ENCODE data around the gene SPSB1. TPM values are rescaled to one million over a fixed set of nuclear protein-coding genes. Genes with fewer than 3 reads are reported as not detected.

Gene SPSB1
- total RNA-seq, 3 donors from 2014 or later (not counting 1 experiment from before 2014, with no cell fraction given) = 0.82 to 3.0 (median 1.5) TPM

DNA sequence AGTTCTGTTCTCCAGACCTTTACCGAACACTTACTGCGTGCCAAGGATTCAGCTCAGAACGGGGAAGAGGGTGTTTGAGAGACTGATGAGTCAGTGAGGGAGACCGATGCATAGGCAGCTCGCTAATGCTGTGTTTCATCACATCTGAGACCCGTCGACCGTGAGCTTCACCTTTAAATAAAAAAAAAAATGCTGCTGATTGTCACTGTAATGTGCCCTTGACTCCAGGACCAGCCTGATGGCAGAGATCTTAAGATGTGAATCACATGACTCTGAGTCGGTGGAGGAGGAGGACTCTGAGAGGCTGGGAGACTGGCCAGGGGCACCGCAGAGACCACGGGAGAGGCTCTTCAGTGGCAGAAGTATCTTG is 28.8 kb downstream of the SPSB1 start:
- Mint-ChIP-seq H3K36me3 (no peaks in the 10 kb centered on the region), H3K4me1 (peaks cover 0 to 5% of the 10 kb centered on the region in 2 donors), H3K4me3 (no peak overlapping the region), H3K27me3 (ENCODE audit: low read depth in 2 of 2) (no peaks in the 10 kb centered on the region), H3K27ac (no peak overlapping the region), H3K9me3 (no peaks in the 10 kb centered on the region)
- Histone ChIP-seq H3K36me3 (ENCODE audit: control insufficient read depth, insufficient read depth, low read length) (no peaks in the 10 kb centered on the region), H3K27me3 (ENCODE audit: control insufficient read depth, insufficient read depth, low read length) (no peaks in the 10 kb centered on the region), H3K27ac (ENCODE audit: low read length) (no peak overlapping the region), H3K4me1 (ENCODE audit: control insufficient read depth, insufficient read depth, low read length) (peaks cover 5% of the 10 kb centered on the region), H3K4me3 (ENCODE audit: low read length) (no peak overlapping the region), H3K9me3 (ENCODE audit: control insufficient read depth, insufficient read depth, low read length) (no peaks in the 10 kb centered on the region)
- intact Hi-C loops (cut with micrococcal nuclease) = no loop called here
- 73% methylated on average over 11 of the region's 11 CpGs for WGBS (ENCODE audit: insufficient coverage)
- ATAC-seq (no peak), DNase-seq (no peak)
- TF ChIP-seq, protein P1, sequence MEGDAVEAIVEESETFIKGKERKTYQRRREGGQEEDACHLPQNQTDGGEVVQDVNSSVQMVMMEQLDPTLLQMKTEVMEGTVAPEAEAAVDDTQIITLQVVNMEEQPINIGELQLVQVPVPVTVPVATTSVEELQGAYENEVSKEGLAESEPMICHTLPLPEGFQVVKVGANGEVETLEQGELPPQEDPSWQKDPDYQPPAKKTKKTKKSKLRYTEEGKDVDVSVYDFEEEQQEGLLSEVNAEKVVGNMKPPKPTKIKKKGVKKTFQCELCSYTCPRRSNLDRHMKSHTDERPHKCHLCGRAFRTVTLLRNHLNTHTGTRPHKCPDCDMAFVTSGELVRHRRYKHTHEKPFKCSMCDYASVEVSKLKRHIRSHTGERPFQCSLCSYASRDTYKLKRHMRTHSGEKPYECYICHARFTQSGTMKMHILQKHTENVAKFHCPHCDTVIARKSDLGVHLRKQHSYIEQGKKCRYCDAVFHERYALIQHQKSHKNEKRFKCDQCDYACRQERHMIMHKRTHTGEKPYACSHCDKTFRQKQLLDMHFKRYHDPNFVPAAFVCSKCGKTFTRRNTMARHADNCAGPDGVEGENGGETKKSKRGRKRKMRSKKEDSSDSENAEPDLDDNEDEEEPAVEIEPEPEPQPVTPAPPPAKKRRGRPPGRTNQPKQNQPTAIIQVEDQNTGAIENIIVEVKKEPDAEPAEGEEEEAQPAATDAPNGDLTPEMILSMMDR (IDR thresholded peaks at IDR 0.05) = no peak

DNA sequence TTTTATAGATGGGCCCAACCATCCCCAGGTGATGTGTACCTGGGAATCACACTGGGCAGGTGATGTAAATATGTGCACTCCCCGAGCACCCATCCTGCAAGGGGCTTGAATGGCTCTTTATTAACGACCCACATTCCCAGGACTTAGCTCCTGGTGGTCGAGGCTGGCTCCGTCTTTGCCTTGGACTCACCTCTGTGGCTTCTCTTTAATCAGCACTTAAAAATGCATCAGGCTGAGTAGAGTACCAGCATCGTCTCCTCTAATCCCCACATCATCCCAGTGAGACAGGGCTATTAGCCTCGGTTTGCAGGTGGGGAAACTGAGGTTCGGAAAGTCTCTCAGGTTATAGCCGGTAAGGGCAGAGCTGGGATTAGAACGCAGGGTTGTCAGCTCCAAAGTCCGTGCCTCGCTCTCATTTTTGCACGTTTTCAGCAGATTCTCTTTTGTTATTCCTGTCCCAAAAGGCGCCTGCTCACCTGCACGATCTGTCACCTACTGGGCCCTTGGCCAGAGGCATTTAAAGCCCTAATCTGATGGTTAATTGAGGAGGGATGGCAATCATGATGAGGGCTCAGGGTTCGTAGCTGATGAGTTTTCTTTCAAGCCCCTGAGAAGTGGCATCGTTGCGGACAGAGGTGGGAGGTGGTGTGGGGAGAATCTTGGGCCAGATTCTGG is 29.4 kb downstream of the SPSB1 start:
- Histone ChIP-seq H3K9me3 (ENCODE audit: control insufficient read depth, insufficient read depth, low read length) (no peaks in the 10 kb centered on the region), H3K27me3 (ENCODE audit: control insufficient read depth, insufficient read depth, low read length) (no peaks in the 10 kb centered on the region), H3K27ac (ENCODE audit: low read length) (no peak overlapping the region), H3K4me3 (ENCODE audit: low read length) (no peak overlapping the region), H3K36me3 (ENCODE audit: control insufficient read depth, insufficient read depth, low read length) (no peaks in the 10 kb centered on the region), H3K4me1 (ENCODE audit: control insufficient read depth, insufficient read depth, low read length) (peaks cover 5% of the 10 kb centered on the region)
- TF ChIP-seq, protein P1 (IDR thresholded peaks at IDR 0.05) = no peak
- Mint-ChIP-seq H3K4me3 (no peak overlapping the region), H3K27me3 (ENCODE audit: low read depth in 2 of 2) (no peaks in the 10 kb centered on the region), H3K36me3 (no peaks in the 10 kb centered on the region), H3K9me3 (no peaks in the 10 kb centered on the region), H3K27ac (no peak overlapping the region), H3K4me1 (peaks cover 0 to 1% of the 10 kb centered on the region in 2 donors)
- intact Hi-C loops (cut with micrococcal nuclease) = no loop called here
- no peak for ATAC-seq
- 88% methylated on average over 17 of the region's 17 CpGs for WGBS (ENCODE audit: insufficient coverage)
- DNase-seq = no peak

DNA sequence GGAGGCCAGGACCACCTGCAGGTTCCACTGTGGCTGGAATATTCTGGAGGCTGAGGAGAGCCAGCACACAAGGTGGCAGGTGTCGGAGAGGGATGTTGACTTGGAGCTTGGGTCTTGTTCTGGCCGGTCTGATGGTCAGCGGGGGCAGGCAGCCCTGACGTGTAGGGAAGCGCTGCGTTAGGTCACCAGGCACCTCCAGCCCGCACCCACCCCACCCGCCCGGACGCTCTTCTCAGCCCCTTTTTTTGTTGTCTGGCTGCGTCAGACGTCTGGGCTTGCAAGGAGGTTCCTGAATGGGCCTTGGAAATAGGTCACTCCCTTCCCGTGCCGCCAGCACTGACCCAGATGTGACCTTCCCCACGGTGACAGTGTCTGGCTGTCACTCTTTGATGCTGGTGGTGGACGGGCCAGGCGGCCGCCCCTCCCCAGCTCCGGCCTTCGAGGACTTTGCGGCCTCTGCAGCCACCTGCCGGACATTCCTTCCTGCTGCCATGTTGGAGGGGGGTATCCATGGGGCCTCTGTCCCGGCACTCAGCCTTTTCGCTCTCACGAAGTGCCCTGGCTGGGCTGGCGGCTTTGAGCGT is 30.1 kb downstream of the SPSB1 start:
- H3K4me1 ChIP-seq (ENCODE audit: control insufficient read depth, insufficient read depth, low read length) = peaks cover 5% of the 10 kb centered on the region
- TF ChIP-seq, protein P1 (IDR thresholded peaks at IDR 0.05) = no peak
- H3K27me3 ChIP-seq (ENCODE audit: control insufficient read depth, insufficient read depth, low read length) = no peaks in the 10 kb centered on the region
- no peak overlapping the region for H3K4me3 ChIP-seq (ENCODE audit: low read length)
- Mint-ChIP-seq H3K36me3 (no peaks in the 10 kb centered on the region), H3K27ac (no peak overlapping the region), H3K9me3 (no peaks in the 10 kb centered on the region), H3K4me1 (no peaks in the 10 kb centered on the region), H3K27me3 (ENCODE audit: low read depth in 2 of 2) (no peaks in the 10 kb centered on the region), H3K4me3 (no peak overlapping the region)
- WGBS (ENCODE audit: insufficient coverage) = 80% methylated on average over 27 of the region's 27 CpGs
- H3K27ac ChIP-seq (ENCODE audit: low read length) = no peak overlapping the region
- intact Hi-C loops (cut with micrococcal nuclease) = no loop called here
- DNase-seq (no peak), ATAC-seq (no peak)
- H3K36me3 ChIP-seq (ENCODE audit: control insufficient read depth, insufficient read depth, low read length) = no peaks in the 10 kb centered on the region
- no peaks in the 10 kb centered on the region for H3K9me3 ChIP-seq (ENCODE audit: control insufficient read depth, insufficient read depth, low read length)

Measured in natural killer cell (primary cell).